Muscle of leg (tissue), 11 donors: ENCODE results near the gene DMD. TPM values are rescaled to one million over a fixed set of nuclear protein-coding genes. Genes with fewer than 3 reads are reported as not detected.

Experiments used
- DNase-seq: peaks from one replicate; pipeline ENCODE4 v3.0.0; 2013
- H3K27ac ChIP-seq: one replicate; pipeline ENCODE4 v1.5.1; 2013; ENCODE audit warnings: mild to moderate bottlenecking, low read length, control low read depth
- H3K27me3 ChIP-seq: one replicate; pipeline ENCODE4 v1.6.1; 2013; ENCODE audit warnings: low read length; ENCODE audit not compliant: control insufficient read depth, insufficient read depth
- H3K36me3 ChIP-seq: one replicate; pipeline ENCODE4 v1.6.1; 2013; ENCODE audit warnings: low read length; ENCODE audit not compliant: control insufficient read depth, insufficient read depth
- H3K4me1 ChIP-seq: one replicate; pipeline ENCODE4 v1.6.1; 2013; ENCODE audit warnings: low read length; ENCODE audit not compliant: control insufficient read depth, insufficient read depth
- H3K4me3 ChIP-seq: one replicate; pipeline ENCODE4 v1.5.1; 2013; ENCODE audit warnings: low read length, control low read depth
- H3K9me3 ChIP-seq: replicated peaks from 2 replicates; pipeline ENCODE4 v1.6.1; 2013; ENCODE audit warnings: low read depth, low read length; ENCODE audit not compliant: control insufficient read depth
- WGBS: methylation state at CpG from one replicate; pipeline ENCODE4 v1.1.5; 2013; ENCODE audit warnings: missing lambda C conversion rate; ENCODE audit not compliant: insufficient coverage; 5-methylcytosine and 5-hydroxymethylcytosine counted together
- polyA plus RNA-seq, 8 donors: library from polyadenylated mRNA; unstranded; fragments of 120-200 nt; gene quantifications; one replicate each; pipeline versions ENCODE4 v1.2.1 to v1.2.3, GENCODE V29; 2013; ENCODE audit warnings: inconsistent platforms in 1 of 8, low replicate concordance in 1 of 8; ENCODE audit not compliant: insufficient read length in 8 of 8, insufficient read depth in 1 of 8
- total RNA-seq: library from RNA; stranded (reverse); fragments of 120-200 nt; gene quantifications from one replicate; pipeline ENCODE4 v1.2.4, GENCODE V29; 2013

The DMD gene
- total and polyA plus RNA-seq, 9 donors = 50.3 to 106 (median 68.9) TPM

- no peaks in the 10 kb centered on the region for H3K9me3 ChIP-seq
- no CpG with 5 or more reads among the region's 1 CpG for WGBS
- H3K4me1 ChIP-seq = no peaks in the 10 kb centered on the region
- peaks cover 2% of the 10 kb centered on the region for H3K27me3 ChIP-seq
- no peaks in the 10 kb centered on the region for H3K36me3 ChIP-seq
- H3K27ac ChIP-seq = no peak overlapping the region
- no peak for DNase-seq
- no peak overlapping the region for H3K4me3 ChIP-seq
These were observed 2025.5 kb downstream of the DMD start for GRCh38 chrX:31185884-31186283.

GRCh38 chrX:31181377-31182000, 2029.9 kb downstream of the DMD start:
- WGBS = no CpG with 5 or more reads among the region's 4 CpGs
- Histone ChIP-seq H3K4me1 (no peaks in the 10 kb centered on the region), H3K27me3 (no peaks in the 10 kb centered on the region), H3K36me3 (no peaks in the 10 kb centered on the region), H3K9me3 (no peaks in the 10 kb centered on the region), H3K27ac (no peak overlapping the region), H3K4me3 (no peak overlapping the region)
- no peak for DNase-seq

DNA sequence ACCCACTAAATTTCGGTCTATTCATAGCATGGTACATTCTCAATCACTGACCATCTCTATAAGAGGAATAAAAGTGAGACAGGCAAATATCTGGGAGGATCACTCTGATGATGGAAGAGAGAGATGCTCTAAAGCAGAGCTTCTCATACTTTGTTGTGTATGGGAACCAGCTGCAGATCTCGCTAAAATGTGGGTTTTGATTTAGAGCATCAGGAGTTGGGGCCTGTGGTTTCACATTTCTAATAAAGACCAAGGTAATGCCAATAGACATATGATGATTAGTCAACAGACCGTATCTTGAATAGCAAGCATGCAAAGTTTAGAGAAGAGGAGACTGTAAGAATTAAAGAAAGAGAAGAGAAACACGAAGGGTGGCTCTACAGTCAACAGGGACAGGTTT, 2032.1 kb downstream of the DMD start:
- H3K9me3 ChIP-seq = no peaks in the 10 kb centered on the region
- no peak overlapping the region for H3K4me3 ChIP-seq
- H3K4me1 ChIP-seq = no peaks in the 10 kb centered on the region
- DNase-seq = no peak
- no CpG with 5 or more reads among the region's 4 CpGs for WGBS
- H3K36me3 ChIP-seq = no peaks in the 10 kb centered on the region
- H3K27me3 ChIP-seq = no peaks in the 10 kb centered on the region
- H3K27ac ChIP-seq = no peak overlapping the region

DNA sequence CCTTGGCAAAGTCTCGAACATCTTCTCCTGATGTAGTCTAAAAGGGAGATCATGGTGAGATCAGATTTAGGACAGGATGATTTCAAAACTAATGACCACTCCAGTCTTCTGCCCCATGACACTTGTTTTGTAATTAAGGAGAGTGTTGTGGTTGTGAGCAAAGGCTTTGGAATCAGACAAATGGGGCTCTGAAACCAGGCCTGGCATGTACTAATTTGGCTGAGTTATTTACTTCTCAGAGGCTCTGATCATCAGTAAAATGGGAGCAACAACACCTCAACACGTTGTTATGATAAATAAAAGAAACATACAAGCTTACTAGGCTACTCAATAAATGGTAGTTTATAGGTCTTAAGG, 2032.6 kb downstream of the DMD start:
- Histone ChIP-seq H3K4me1 (no peaks in the 10 kb centered on the region), H3K27me3 (no peaks in the 10 kb centered on the region), H3K36me3 (no peaks in the 10 kb centered on the region), H3K4me3 (no peak overlapping the region), H3K9me3 (no peaks in the 10 kb centered on the region), H3K27ac (no peak overlapping the region)
- WGBS = no CpG with 5 or more reads among the region's 2 CpGs
- no peak for DNase-seq

GRCh38 chrX:31178064-31178768, 2033.1 kb downstream of the DMD start:
- Histone ChIP-seq H3K27ac (no peak overlapping the region), H3K4me1 (no peaks in the 10 kb centered on the region), H3K9me3 (no peaks in the 10 kb centered on the region), H3K4me3 (no peak overlapping the region), H3K27me3 (no peaks in the 10 kb centered on the region), H3K36me3 (no peaks in the 10 kb centered on the region)
- DNase-seq = no peak
- no CpG with 5 or more reads among the region's 6 CpGs for WGBS

GRCh38 chrX:31170792-31171191, 2040.6 kb downstream of the DMD start:
- no CpG with 5 or more reads among the region's 2 CpGs for WGBS
- DNase-seq = no peak
- Histone ChIP-seq H3K27me3 (peaks cover 7% of the 10 kb centered on the region), H3K36me3 (peaks cover 7% of the 10 kb centered on the region), H3K4me3 (no peak overlapping the region), H3K9me3 (no peaks in the 10 kb centered on the region), H3K27ac (no peak overlapping the region), H3K4me1 (no peaks in the 10 kb centered on the region)

GRCh38 chrX:31168551-31168950, 2042.8 kb downstream of the DMD start:
- Histone ChIP-seq H3K36me3 (peaks cover 7% of the 10 kb centered on the region), H3K4me3 (no peak overlapping the region), H3K4me1 (no peaks in the 10 kb centered on the region), H3K9me3 (no peaks in the 10 kb centered on the region), H3K27me3 (peaks cover 11% of the 10 kb centered on the region), H3K27ac (no peak overlapping the region)
- DNase-seq = no peak
- no CpG with 5 or more reads among the region's 2 CpGs for WGBS

GRCh38 chrX:31166832-31167231, 2044.5 kb downstream of the DMD start:
- peaks cover 11% of the 10 kb centered on the region for H3K27me3 ChIP-seq
- H3K4me3 ChIP-seq = no peak overlapping the region
- H3K36me3 ChIP-seq = peaks cover 7% of the 10 kb centered on the region
- no peak for DNase-seq
- H3K9me3 ChIP-seq = no peaks in the 10 kb centered on the region
- WGBS = no CpG with 5 or more reads among the region's 5 CpGs
- H3K27ac ChIP-seq = no peak overlapping the region
- H3K4me1 ChIP-seq = no peaks in the 10 kb centered on the region

DNA sequence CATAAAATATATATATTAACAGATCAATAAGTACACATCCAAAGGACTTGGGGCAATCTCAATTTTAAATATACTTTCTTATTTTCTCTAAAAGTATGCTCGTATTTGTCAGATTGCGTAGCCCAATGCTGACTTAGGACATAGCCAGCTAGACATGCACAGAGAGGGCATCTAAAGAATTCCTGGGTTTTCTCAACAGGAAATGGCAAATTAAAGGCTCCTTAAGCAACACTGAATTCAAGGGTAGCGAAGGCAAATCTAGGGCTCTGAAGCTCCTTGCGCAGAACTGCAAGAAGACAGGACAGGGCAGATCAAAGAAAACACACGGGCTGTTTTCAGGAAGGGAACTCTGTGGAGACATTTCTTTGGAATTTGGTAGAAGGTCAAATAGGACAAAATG, 2044.9 kb downstream of the DMD start:
- DNase-seq = no peak
- WGBS = 84% methylated on average over 5 of the region's 5 CpGs
- Histone ChIP-seq H3K36me3 (peaks cover 7% of the 10 kb centered on the region), H3K27me3 (peaks cover 9% of the 10 kb centered on the region), H3K4me1 (no peaks in the 10 kb centered on the region), H3K4me3 (no peak overlapping the region), H3K9me3 (no peaks in the 10 kb centered on the region), H3K27ac (no peak overlapping the region)

DNA sequence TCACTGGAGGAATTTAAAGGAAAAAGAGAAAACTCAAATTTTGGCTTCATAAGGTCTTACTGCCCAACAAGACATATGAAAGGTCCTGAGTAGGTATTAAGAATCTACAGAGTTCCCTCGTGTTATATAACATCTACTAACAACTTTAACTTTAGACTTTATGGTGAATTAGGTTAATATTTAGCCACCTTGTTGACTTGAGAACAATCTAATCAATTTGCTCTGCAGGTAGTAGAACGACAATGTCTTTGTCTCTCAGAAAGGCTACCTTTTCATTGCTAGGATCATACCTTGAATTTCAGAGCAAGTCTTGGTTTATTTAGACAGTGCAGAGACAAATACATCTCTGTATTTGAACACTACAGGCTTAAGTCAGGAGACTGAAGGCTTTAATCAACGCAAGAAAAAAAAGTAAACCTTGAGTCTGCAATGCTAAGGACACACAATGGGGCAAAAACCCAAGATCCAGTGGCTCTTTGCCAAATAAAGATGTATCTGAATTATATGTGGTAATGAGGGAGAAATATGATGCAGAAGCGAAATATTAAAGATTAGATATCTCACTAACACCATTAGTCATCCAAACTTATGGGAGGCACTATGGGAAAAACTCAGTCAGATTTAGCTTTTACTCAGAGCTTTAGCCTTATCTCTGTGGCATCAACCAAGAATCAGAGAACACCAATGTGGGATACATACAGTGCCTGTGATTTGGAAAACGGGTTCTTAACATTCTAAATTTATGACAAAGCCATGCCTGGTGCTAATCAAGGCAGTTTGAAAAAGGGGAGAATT, 2045.9 kb downstream of the DMD start:
- no peak for DNase-seq
- Histone ChIP-seq H3K27me3 (peaks cover 9% of the 10 kb centered on the region), H3K36me3 (peaks cover 7% of the 10 kb centered on the region), H3K9me3 (no peaks in the 10 kb centered on the region), H3K4me1 (no peaks in the 10 kb centered on the region), H3K27ac (no peak overlapping the region), H3K4me3 (no peak overlapping the region)
- no CpG with 5 or more reads among the region's 5 CpGs for WGBS
